GM12874 (cell line): ENCODE data around the gene CTDSPL.

ENCODE experiments used
- TF ChIP-seq, protein P1 (sequence below): IDR thresholded peaks from 2 replicates; pipeline ENCODE4 v1.5.1; 2011; ENCODE audit warnings: low read depth, mild to moderate bottlenecking, control low read depth, low read length, moderate library complexity; ENCODE audit not compliant: insufficient read depth

The CTDSPL gene

DNA sequence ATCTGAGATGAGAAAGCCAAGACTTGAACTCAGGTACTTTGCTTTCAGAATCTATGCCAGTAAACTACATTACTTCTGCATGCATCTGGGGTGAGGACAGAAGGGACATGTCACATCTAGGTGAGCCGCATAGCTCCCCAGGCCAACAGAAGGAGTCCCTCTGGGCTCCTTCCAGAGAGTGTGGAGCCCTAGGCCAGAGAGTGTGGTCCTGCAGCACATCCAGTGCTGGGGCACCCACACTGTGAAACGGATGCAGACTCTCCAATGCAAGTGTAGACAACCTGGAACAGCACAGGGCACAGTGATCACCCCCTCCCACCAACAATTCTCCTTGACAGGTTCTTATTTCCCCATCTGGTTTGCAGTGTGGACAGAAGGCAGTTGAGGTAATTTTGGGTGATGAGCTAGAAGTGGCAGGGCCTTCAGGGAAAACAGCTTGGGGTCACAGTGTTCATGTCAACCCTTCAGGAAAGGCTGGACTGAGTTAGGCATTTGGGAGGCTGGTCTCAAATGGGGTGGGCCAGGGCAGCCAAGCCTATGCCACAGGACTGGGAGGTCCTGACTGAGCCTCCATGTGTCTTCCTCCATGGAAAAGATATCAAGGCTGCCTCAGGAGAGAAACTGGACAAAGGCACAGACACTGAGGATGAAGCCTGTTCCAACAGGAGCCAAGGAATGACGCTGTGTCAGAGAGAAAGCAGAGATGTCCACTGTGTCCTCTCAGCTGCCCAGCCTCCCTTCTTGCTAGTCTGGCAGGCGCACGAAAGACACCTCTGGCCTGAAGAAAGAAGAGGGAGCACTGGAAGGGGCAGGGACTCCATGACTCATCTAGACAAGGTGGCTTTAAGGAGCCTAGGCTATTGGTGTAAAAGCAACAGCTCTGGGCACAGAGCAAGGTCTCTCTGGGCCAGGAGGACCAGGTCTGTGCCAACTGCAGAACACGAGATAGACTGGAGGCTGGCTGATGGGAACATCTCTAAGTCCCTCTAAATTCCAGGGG is 166.1 kb downstream of the CTDSPL start:
- TF ChIP-seq, protein P1, sequence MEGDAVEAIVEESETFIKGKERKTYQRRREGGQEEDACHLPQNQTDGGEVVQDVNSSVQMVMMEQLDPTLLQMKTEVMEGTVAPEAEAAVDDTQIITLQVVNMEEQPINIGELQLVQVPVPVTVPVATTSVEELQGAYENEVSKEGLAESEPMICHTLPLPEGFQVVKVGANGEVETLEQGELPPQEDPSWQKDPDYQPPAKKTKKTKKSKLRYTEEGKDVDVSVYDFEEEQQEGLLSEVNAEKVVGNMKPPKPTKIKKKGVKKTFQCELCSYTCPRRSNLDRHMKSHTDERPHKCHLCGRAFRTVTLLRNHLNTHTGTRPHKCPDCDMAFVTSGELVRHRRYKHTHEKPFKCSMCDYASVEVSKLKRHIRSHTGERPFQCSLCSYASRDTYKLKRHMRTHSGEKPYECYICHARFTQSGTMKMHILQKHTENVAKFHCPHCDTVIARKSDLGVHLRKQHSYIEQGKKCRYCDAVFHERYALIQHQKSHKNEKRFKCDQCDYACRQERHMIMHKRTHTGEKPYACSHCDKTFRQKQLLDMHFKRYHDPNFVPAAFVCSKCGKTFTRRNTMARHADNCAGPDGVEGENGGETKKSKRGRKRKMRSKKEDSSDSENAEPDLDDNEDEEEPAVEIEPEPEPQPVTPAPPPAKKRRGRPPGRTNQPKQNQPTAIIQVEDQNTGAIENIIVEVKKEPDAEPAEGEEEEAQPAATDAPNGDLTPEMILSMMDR, result no peak

DNA sequence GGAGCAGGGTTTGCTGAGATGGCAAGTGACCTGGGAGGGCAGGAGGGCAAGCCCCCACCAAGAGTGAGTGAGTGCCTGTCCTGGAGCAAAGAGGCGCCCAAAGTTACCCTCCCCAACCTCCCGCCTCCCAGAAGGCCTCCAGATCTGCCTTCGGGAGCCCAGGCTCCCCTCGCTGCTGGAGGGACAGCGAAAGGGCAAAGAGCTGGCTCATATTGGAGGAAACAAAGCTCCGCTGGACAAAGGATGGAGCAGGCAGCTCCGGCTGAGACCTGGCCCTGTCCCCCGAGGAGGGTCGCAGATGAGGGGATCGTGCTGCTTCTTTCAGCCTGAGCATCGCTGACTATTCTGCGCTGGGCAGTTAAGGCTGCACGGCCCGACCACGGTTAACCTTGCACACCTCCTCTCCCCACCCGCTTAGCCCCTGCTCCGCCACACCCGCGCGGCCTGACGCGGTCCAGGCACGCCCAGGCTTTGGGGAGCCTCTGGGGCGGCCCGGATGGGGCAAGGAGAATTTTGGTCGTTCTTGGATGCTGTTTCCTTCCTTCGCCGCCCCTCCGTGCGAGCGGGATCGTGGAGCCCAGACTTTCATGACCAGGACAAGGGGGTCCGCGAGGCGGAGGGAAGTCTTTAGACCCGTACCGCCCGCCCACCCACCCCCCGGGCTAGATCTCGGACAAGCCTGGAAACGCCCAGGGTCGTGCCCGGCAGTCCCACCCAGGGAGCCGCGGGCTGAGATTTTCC is 167.1 kb downstream of the CTDSPL start:
- TF ChIP-seq, protein P1, result no peak

DNA sequence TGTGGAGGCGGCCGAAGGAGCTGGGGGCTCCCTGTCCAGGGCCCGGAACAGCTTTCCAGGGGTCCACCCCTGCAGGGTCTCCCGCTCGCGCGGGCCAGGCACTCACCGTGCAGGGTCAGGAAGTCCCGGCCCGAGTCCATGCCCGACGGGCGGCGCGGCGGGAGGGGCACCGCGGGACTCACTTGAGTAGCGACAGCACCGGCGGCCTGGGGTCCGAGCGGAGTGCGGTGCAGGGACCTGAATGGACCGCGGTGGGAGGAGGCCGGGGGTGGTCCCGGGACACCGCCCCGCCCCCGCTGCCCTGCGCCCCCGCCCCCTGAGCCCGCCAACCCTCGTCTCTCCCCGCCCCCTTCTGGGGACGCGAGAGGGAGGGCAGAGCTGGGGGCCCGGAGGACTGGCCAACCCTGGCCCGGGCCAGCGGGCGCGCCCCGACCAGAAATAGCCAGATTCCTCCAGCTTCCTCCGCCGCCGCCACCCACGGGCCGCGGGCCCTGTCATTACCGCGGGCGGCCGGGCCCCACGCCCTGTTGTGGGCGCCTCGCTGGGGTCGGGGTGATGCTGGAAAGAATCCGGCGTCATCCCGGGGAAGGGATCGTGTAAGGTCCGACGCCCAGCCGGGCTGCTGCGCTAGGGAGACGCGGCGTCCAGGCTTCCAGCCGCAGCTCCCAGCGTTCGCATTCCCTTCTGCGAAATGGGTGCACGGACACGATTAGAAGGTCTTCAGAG is 167.9 kb downstream of the CTDSPL start, which contains the start of gene PLCD1:
PLCD1 (minus strand) TSS at position 243 of the 726 bp plus-strand sequence; CDS start at position 140, 103 bp downstream.
- TF ChIP-seq, protein P1, result no peak

DNA sequence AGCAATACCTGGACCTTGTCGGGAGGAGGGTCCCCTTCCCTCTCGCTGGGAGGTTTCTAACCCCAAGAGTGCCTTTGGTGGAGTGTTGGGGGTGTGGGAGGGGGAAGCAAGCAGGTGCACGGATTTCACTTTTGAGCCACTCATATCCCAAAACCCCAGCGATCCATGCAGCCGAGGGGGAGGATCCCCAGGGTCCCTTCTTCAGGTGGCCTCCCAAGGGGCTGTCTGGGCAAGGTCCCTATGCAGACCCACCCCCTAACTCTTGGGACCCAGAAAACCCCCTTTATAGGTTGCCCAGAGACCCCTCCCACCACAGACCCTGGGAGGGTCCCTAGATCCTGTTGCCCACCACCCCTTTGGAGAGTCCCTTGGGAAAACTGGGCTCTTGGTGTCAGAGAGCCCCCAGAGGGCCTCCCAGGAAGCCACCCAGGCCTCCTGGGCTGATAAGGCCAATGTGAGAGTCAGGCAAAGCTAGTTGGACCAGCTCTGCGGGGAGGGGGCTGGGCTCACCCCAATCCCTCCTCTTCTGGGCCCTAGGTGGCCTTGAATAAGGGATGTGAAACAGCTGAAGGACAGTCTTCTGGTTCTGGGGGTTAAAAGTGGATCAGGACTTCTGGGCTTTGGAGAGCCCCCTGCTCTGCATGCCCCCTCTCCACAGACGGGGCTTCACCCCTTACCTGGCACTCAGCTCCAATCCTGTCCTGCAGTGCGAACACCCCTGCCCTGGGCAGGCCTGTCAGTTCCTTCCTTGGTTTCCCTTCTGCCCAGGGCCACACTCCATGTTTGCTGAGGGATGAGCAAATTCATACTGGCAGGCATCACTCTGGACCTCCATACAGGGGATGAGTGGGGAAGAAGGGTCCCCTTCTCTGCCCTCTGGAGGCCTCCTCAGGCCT is 168.7 kb downstream of the CTDSPL start:
- TF ChIP-seq, protein P1, result no peak

DNA sequence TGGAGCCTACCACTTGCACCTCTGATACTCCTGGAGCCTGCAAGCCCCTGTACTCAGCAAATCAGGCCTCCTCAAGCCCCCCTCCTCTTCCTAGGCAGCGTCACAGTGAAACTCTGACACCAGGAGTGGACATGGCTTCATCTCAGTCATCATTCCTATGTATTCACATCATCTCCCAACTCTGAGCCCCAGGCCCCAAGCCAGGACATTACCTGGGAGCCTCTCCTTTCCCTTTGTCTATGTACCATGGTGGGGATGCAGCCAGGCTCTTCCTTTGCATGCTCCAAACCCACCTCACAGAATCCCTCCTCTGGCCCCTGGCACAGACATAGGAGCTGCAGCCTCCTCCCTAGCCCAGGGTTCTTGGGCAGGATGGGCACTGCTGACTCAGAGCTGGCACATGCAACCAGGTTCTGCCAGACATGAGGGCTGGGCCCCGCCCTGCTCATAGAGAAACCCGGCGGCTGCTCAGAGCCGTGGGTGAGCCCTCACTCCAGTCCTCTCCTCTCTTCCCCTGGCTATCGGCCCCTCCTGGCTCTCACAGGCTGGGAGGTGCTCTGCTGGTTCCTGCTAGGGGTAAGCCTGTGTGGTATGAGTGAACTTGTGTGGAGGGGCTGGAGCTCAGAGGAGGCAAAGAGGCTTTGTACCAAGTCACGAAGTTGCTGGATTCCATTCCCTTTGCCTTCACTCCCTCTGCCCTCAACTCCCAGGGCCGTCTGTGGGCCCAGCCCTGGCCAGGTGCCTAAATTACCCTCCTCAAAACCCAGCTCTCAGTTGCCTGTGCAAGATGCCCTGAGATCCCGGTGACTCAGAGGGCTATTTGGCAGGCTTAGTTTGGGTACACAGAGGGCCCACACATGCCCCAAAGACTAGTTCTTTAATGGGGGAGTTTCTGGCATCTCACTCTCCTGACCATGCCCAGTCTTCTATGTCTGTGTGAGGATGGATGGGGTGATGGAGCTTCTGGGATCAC is 169.6 kb downstream of the CTDSPL start:
- TF ChIP-seq, protein P1, result no peak

DNA sequence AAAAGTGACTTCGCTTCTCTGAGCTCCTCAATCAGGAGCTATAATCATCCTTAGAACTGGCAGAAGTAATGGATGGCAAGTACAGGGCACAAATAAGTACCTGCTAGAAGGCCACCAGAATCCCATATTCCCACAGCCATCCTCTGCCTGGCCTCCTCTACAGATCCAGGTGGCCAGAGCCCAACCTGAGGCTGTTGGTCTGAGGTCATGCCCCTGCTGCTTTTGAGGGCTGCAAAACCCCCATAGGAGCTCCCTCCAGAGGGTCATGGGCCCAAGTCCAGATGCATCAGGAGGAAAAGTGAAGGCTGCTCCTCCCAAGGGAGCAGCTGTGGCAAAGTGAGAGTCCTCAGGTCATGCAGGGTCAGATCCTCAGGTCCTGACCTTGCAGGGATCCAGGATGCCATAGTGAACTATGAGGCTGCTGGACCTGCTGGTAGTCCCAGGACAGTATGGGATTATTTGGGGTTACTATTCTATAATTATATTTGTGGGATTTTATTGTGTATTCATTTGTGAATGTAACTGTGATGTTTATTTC is 170.7 kb downstream of the CTDSPL start:
- TF ChIP-seq, protein P1, result no peak
